ENCODE measurements around the gene CNTNAP2. TPM values are rescaled to one million over a fixed set of nuclear protein-coding genes. Genes with fewer than 3 reads are reported as not detected.

Gene CNTNAP2
- total and polyA plus RNA-seq, 3 donors from 2014 or later, result 4.3 to 6.1 (median 4.4) TPM

GRCh38 chr7:147535701-147536111 lies 1419.1 kb downstream of the CNTNAP2 start:
- Histone ChIP-seq H3K36me3 (ENCODE audit: low read depth, missing control alignments) (no peaks in the 10 kb centered on the region), H3K27me3 (no peaks in the 10 kb centered on the region), H3K27ac (no peak overlapping the region), H3K4me1 (no peaks in the 10 kb centered on the region), H3K9me3 (no peaks in the 10 kb centered on the region), H3K4me3 (peak overlapping the region in 1 of 2 donors; percentile 1)
- intact Hi-C loops (cut with DNase I; ENCODE audit: low total_unique reads), result no loop called here
- TF ChIP-seq POLR2A (IDR thresholded peaks at IDR 0.05) (no peak), CTCF (IDR thresholded peaks at IDR 0.05) (no peak)
- 64 to 68% methylated on average over 6 of the region's 6 CpGs for WGBS, 2 donors
- DNase-seq, result no peak

GRCh38 chr7:147539685-147540084 lies 1423.1 kb downstream of the CNTNAP2 start:
- no peaks in the 10 kb centered on the region for H3K36me3 ChIP-seq (ENCODE audit: low read depth, missing control alignments)
- 42 to 56% methylated on average over 2 of the region's 2 CpGs for WGBS, 2 donors
- no peak for TF ChIP-seq POLR2A (IDR thresholded peaks at IDR 0.05)
- TF ChIP-seq CTCF (IDR thresholded peaks at IDR 0.05), result no peak
- intact Hi-C loops (cut with DNase I; ENCODE audit: low total_unique reads), result no loop called here
- no peak overlapping the region for H3K4me3 ChIP-seq
- no peaks in the 10 kb centered on the region for H3K4me1 ChIP-seq
- no peak overlapping the region for H3K27ac ChIP-seq
- no peaks in the 10 kb centered on the region for H3K27me3 ChIP-seq
- no peaks in the 10 kb centered on the region for H3K9me3 ChIP-seq
- no peak for DNase-seq

GRCh38 chr7:147540743-147541142 lies 1424.1 kb downstream of the CNTNAP2 start:
- DNase-seq, result no peak
- 91 to 97% methylated on average over 6 of the region's 6 CpGs for WGBS, 2 donors
- Histone ChIP-seq H3K27ac (no peak overlapping the region), H3K4me3 (no peak overlapping the region), H3K36me3 (ENCODE audit: low read depth, missing control alignments) (no peaks in the 10 kb centered on the region), H3K27me3 (no peaks in the 10 kb centered on the region), H3K4me1 (no peaks in the 10 kb centered on the region), H3K9me3 (no peaks in the 10 kb centered on the region)
- intact Hi-C loops (cut with DNase I; ENCODE audit: low total_unique reads), result no loop called here
- no peak for TF ChIP-seq POLR2A (IDR thresholded peaks at IDR 0.05)
- TF ChIP-seq CTCF (IDR thresholded peaks at IDR 0.05), result no peak

- Histone ChIP-seq H3K4me3 (no peak overlapping the region), H3K27me3 (no peaks in the 10 kb centered on the region), H3K27ac (no peak overlapping the region), H3K36me3 (ENCODE audit: low read depth, missing control alignments) (no peaks in the 10 kb centered on the region), H3K4me1 (no peaks in the 10 kb centered on the region), H3K9me3 (no peaks in the 10 kb centered on the region)
- no peak for DNase-seq
- WGBS, 2 donors, result 80 to 81% methylated on average over 4 of the region's 4 CpGs
- no peak for TF ChIP-seq POLR2A (IDR thresholded peaks at IDR 0.05)
- TF ChIP-seq CTCF (IDR thresholded peaks at IDR 0.05), result no peak
- intact Hi-C loops (cut with DNase I; ENCODE audit: low total_unique reads), result no loop called here
Observed at GRCh38 chr7:147541261-147541660, 1424.7 kb downstream of the CNTNAP2 start.

- TF ChIP-seq POLR2A (IDR thresholded peaks at IDR 0.05) (no peak), CTCF (IDR thresholded peaks at IDR 0.05) (peak in 1 of 3 experiments; percentile 29)
- Histone ChIP-seq H3K27ac (no peak overlapping the region), H3K4me1 (no peaks in the 10 kb centered on the region), H3K36me3 (ENCODE audit: low read depth, missing control alignments) (no peaks in the 10 kb centered on the region), H3K4me3 (no peak overlapping the region), H3K27me3 (no peaks in the 10 kb centered on the region), H3K9me3 (no peaks in the 10 kb centered on the region)
- peak; percentile 35 for DNase-seq
- WGBS, 2 donors, result 74 to 76% methylated on average over 6 of the region's 6 CpGs
- intact Hi-C loops (cut with DNase I; ENCODE audit: low total_unique reads), result no loop called here
Observed at GRCh38 chr7:147547252-147547897, 1430.8 kb downstream of the CNTNAP2 start.

Data from testis (tissue), 3 donors.